GM21528 (cell line): ENCODE data around the gene ARMH2.

Experiments
- ATAC-seq: cut with Tn5 transposase; IDR thresholded peaks from one replicate; pipeline ENCODE4 v1.9.1; 2021; ENCODE audit warnings: mild to moderate bottlenecking, moderate library complexity; ENCODE audit not compliant: unreplicated experiment, low FRiP score

The ARMH2 gene

DNA sequence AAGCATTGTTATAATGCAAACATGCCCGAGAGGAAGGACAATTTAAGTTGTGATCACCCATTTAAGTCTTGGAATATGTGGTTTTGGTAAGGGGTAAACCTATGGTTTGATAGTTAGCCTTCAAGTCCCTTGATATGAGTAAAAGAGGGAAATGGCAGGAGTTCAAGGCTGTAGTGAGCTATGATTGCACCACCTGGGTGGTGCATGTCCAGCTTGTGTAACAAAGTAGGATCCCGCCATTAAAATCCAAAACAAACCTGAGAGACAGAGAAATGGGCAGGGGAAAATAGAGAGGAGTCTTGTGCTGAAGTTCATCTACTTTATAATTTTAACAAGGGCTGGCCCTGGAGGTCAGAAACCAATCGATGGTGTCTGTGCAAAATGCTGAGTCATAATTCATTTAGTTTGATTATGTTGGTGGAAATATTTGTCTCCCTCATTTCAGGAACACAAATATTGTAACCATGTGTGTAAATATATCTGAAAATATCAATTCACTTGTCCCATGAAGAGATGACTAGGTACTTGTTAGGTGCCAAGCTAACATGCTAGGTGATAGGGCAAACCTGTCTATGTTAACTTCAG lies 23.2 kb upstream of the ARMH2 start:
- ATAC-seq, result no peak

DNA sequence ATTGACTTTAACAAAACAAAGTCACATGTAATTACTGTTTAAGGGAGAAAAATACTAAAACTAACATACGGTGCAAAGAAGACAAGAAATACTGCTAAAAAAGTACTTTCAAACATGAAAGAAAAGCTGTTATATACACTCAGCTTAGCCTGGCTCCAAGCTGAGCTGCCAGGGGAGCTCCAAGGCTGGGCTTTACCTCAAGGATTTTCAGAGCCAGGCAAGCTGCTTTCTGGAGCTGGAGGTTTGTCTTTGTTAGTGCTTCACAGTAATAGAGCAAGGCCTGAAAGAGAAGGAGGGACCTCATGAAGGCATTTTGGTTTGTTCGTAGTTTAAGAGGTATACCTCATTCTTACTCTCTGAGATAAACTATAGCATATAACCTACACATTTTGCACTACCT lies 19.6 kb upstream of the ARMH2 start:
- ATAC-seq, result no peak

DNA sequence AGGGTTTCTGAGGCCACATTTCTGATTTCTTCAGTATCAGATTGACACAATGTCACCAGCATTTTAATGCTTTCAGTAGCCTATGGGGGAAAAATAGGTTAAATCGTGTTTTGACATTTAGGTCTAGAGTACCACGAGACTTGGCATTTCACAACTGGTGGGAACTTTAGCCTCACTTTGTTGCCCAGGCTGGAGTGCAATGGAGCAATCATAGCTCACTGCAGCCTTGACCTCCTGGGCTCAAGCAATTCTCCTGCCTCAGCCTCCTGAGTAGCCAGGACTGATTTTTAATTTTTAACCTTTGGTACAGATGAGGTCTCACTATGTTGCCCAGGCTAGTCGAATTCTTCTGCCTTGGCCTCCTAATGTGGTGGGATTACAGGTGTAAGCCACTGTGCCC lies 11.0 kb upstream of the ARMH2 start:
- no peak for ATAC-seq

DNA sequence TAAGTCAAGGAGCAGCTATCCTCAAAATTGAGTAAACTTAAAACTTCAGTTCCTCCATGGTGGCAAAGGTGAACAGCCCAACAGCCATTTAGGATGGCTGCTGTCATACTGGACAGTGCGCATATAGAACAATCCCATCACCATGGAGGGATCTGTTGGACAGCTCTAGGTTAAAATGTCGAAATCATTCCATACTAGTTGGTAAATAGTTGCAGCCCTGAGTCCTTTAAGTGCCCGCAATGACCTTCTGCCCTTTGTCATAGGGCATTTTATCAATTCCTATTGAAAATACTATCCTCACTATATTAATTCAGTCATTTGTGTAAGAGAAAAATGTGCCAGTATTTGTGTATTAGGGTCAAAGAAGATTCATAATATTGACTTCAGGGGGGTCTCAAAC lies 8.9 kb upstream of the ARMH2 start:
- ATAC-seq, result no peak

DNA sequence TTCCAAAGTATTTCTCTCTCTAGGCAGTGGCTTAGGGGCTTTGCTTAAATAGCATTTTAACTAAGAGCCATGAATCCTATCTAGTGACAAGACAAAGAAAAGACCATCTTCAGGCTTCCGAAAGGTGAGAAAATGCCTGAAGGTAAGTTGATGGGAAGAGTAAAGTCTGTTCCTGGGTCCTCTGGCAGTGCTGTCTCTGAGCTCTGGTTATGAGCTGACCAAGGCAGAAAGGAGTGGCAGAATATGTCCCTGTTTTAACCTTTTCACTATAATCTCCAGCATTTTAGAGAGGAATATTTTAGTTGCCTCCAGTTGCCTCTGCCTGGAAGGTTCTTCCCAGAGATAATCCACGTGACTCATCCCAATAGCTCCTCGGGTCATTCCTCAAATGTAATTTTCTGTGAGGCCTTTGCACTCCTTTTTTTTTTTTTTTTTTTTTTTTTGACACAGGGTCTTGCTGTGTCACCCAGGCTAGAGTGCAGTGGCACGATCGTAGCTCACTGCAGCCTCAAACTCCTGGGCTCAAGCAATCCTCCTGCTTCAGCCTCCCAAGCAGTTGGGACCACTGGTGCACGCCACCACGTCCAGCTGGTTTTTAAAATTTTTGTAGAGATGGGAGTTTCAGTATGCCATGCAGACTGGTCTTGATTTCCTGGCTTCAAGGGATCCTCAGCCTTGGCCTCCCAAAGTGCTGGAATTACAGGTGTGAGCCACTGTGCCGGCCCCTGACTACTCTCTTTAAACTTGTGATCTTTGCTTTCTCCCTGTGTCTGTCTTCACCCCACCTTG lies 3.7 kb upstream of the ARMH2 start:
- no peak for ATAC-seq

DNA sequence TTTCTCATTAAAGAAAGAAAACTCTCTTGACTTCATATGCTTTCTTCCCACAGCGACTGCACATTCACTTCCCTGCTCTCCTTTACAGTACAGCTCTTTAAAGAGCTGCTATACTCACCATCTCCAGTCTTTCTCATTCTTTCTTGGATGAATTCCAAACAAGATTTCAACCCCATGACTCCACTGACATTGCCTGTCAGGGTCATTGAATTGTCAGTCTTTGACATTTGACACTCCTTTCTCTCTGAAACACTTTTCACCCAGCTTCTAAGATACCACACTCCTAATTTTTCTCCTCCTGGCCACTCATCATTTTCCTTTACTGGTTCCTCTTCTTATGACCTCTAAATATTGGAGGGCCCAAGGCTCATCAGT lies 811 bp upstream of the ARMH2 start:
- ATAC-seq, result no peak

DNA sequence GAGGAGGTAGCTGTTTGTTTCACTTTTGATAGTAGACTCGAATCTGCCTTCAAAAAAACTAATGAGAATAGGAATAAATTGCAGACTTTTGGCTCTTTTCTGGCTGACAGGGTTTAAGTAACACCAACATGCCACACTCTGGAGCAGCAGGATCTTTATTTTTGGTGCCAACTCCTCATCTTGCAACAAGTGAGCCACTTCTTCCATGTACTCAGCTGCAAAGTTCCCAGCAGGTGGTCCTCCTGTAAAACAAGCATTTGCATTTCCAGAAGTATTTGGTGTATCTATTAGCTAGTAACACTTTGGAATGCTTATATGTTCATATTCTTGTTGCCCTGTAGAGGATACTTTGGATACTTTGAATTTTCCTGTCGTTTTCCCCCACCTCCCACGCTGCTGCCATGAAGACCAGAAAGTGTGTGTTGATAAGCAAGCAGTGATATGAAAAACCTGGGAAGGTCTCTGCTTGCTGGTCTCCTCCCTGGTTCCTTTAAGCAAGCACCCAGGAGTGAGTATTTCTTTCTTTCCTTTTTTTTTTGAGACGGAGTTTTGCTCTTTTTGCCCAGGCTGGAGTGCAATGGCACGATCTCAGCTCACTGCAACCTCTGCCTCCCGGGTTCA lies 1.0 kb downstream of the ARMH2 start:
- no peak for ATAC-seq

DNA sequence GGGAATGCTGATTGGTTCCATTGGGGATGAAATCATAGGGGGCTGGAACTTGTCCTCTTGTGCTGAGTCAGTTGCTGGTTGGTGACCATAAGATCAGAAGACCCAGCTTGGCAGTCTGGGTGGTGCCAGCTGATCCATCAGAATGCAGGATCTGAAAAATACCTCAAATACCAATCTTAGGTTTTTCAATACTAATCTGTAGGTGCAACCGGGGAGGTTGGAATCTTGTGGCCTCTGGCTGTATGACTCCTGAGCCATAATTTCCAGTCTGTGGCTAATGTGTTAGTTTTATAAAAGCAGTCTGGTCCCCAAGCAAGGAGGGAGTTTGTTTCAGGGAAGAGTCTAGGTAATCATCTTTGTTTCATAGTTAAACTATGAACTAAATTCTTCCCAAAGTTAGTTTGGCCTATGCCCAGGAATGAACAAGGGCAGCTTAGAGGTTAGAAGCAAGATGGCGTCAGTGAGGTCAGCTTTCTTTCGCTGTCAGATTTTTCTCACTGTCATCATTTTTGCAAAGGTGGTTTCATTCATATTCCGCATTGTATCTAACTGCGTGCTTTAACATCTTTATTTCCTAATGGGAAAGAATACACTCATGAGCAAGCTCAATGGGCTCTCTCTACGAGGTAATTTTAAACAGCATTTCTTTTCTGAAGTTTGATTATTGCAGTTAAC lies 2.0 kb downstream of the ARMH2 start:
- no peak for ATAC-seq

DNA sequence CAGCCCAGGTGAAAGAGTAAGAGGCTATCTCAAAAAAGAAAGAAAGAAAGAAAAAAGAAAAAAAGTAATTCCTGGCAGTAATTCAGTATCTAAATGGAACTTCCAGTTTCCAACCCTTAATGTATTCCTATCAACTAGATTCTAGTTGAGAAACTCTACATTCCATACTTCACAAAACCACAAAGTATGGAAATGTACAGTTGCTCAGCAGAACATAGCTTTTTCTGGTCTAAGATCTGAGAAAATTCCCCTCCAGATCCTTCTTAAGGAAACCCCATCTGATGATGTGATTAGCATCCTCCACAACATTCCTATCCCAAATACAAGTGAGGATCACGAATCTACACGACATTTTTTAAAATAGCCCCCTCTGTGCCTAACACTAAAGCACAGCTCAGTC lies 3.6 kb downstream of the ARMH2 start:
- ATAC-seq, result no peak

DNA sequence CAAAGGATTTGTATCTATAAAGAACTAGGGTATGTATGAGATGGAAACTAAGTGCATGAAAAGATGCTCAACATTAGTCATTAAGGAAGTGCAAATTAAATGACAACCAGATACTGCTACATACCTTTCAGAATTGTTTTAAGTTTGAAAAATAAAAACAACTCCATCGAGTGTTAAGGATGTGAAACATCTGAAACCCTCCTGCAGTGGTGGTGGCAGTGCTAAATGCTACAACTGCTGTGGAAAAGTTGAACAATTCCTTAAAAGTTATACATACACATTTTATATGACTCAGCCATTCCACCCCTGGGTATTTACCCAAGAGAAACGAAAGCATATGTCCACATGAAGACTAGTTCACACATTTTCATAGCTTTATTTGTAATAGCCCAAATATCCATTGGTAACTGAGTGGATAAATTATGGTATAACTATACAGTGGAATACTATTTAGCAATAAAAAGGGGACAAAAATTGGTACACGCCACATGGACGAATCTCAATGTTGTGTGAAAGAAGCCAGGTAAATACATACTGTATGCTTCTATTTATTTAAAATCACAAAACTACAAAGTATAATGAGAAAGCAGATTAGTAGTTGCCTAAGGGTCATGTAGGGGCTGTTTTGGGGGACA lies 10.6 kb downstream of the ARMH2 start:
- no peak for ATAC-seq

DNA sequence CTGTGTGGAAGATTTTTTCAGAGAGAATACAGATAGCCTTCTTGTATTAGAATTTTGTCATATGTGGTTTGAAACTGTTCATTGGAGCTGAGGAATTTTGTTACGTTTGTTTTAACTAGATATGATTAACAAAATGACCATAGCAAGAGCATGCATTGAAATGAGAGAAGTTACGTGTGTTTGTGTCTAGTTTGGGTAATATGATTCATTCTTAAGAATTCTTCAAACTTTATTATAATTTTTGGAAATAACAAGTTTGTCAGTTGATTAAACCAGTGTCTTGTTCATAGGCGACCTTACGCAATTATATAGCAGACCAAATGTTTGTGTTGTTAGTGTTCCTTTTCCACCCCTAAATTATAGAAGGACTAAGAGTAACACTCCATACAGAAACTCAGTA lies 18.5 kb downstream of the ARMH2 start:
- no peak for ATAC-seq

DNA sequence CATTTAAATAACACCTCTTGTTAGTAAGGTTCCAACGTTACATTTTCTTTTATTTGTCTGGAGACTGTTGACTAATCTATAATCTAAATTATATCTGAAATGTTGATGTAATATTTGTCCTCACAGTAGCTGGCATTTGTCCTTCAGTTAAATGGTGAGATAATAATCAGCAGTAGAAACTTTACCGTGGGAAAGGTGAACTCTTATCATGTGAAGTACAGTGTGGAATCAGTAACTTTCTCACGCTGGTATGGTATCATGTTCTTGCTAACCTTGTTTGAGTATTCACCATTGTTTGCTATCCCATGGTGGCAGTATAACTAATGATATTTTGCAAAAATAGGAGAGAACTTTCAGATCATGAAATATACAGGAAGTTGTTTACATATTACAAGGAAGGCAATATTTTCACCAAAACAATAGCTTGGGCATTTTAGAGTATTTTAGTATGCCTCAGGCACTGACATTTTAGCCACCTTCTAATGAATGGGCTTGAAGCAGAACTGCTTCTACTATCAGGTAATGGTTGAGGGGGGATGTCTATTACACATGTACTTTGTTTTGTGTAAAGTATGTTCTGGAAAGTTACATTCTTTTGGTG lies 19.2 kb downstream of the ARMH2 start:
- ATAC-seq, result no peak

DNA sequence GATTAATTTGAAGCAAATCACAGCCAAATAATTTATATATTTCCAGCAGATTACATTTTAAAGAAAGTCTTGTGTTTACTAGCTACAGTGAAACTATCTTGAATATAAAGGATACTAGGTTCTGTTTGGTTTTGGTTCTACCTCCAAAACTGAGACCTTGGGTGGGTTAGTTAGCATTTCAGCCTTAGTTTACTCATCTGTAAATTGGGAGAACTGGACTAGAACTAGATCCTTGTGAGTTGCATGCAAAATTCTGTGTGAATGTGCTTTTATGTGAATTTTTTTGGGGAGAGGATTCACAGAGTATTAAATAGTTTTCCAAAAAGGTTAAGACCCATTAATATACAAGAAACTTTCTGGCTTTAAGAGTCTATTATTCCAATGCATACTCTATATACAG lies 19.8 kb downstream of the ARMH2 start:
- ATAC-seq, result no peak

DNA sequence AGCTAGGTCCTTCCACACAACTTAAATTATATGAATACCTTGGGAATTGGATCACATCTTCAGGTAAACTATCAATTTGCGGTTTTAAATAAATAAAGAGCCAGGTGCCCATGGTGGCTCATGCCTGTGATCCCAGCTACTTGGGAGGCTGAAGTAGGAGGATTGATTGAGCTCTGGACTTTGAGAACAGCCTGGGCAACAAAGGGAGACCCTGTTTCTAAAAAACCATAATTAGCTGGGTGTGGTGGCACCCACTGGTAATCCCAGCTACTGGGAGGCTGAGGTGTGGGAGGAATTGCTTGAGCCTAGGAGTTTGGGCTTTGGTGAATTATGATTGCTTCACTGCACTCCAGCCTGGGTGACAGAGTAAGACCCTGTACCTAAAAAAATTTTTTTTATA lies 20.6 kb downstream of the ARMH2 start:
- ATAC-seq, result no peak

DNA sequence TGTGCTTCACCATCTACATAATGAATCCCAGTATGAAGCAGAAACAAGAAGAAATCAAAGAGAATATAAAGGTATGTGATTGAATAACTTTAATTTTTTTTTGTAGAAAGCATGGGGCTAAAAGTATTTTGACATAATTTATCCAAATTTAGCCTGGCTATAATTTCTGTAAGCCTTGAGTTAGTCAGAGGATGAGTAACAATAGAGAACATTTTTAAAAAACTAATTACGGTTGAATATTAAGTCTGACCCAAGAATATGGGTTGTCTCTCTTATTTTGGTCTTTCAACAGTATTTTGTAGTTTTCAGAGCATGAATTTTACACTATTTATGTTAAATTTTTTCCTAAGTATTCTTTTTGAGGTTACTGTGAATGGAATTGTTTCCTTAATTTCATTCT lies 21.5 kb downstream of the ARMH2 start:
- ATAC-seq, result no peak

DNA sequence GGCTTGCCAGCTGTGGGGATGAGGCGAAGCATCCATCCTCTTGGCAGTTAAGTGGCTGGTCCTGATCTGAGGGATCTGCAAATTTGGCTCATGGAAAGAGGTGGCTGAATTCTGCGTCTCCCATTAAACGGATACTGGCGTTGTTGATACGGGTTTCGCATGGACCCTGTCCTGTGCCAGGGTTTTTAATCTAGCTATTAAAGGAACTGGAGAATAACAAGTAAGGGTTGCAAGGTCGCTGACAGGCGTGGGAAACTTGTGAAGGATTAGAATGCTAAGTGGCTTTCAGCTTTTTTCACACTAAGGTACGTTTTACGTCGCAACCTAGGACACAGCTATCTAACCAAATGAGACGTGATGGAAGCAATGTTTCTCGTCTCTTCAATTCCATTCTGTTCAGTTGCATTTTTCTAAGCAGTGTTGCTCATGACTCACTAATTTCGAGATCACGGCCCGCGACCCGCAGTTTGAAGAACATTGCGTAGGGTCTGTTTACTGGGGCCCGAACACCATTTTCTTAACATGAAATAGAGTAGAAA lies 23.1 kb downstream of the ARMH2 start:
- peak; percentile 12 for ATAC-seq

DNA sequence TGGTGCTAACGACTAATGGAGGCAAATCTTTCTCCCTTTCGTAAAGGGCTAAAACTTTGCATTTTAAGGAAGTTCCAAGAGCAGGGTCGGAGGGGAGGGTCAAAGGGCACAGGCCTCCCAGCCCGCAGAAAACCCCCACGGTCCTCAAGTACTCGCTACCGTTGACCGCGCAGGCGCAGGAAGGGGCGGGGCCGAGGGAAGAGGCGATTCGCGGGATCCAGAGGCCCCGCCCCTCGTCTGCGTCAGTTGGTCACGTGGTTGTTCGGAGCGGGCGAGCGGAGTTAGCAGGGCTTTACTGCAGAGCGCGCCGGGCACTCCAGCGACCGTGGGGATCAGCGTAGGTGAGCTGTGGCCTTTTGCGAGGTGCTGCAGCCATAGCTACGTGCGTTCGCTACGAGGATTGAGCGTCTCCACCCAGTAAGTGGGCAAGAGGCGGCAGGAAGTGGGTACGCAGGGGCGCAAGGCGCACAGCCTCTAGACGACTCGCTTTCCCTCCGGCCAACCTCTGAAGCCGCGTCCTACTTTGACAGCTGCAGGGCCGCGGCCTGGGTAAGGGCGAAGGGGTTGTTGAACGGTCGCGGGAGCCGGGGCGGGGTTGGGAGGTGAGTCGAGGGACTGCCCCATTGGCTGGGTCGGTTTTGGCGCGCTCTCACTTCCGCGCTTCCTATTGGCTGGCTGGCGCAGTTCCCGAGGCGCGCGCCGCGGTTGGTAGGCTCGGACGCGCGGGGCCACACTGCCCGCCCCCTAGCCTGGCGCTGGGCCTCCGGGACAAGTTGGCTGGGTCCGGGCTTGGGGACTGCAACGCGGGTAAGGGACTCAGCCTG lies 23.8 kb downstream of the ARMH2 start, which contains the start of gene GMNN:
Gene GMNN (plus strand): TSS at position 242 of the 824 bp plus-strand sequence. CDS start 2,310 bp downstream, outside the sequence.
- ATAC-seq, result peak; percentile 91

DNA sequence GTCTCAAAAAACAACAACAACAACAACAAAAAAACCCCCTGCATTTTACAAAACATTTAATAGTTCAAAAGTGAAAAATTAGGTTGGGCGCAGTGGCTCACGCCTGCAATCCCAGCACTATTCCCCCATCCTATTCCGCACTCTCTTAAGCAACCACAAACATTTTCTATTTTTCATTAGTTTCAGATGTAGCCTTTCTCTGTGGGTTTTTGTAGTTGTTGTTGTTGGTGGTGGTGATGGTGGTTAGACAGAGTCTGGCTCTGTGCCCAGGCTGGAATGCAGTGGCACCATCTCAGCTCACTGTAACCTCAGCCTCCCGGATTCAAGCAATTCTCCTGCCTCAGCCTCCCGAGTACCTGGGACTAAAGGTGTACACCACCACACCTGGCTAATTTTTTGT lies 30.4 kb downstream of the ARMH2 start:
- ATAC-seq, result no peak

DNA sequence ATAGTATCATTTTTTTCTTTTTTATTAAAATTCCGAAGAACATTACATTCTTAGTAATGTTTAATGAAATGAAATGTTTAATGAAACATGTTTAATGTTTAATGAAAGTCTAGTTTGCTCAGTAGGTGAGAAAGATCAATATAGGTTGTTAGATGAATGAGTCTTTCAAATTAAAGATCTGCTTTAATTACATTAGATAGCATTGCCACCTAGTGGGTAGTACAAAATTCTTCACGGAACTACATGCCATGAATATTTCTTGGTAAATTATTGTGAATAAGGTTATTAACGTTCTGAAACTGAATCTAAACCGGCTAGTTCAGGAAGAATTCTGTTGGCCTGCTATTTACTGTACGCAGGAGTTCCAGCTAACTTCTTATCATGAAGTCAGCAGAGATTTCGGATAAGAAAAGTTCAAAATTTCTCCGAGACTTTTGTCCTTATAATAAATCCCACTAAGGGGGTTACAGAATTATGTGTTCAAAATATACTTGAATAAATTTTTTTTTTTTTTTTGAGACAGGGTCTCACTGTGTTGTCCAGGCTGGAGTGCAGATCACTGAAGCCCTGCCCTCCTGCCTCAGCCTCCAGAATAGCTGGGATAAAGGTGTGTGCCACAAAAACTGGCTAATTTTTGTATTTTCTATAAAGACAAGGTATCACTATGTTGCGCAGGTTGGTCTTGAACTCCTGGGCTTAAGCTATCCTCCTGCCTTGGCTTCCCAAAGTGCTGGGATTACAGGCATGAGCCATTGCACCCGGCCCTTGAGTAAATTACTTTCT lies 31.8 kb downstream of the ARMH2 start:
- no peak for ATAC-seq
